Ureter (tissue), 1 donor: ENCODE results near the gene PLXNA4. TPM values are rescaled to one million over a fixed set of nuclear protein-coding genes. Genes with fewer than 3 reads are reported as not detected.

Experiments used
- DNase-seq: peaks from one replicate; pipeline ENCODE4 v3.0.0-alpha.2; 2020; ENCODE audit warnings: low spot score
- total RNA-seq: library from RNA; stranded (reverse); gene quantifications from one replicate; pipeline ENCODE4 v1.2.4, GENCODE V29; 2023
- donor health status: DM: yes; HTN: yes; CAD: no.

Gene PLXNA4
- total RNA-seq, 1 donor from 2014 or later, result 7.6 TPM

- no peak for DNase-seq
Measured at GRCh38 chr7:132091706-132092105, 484.6 kb downstream of the PLXNA4 start.

GRCh38 chr7:132090444-132090843, 485.8 kb downstream of the PLXNA4 start:
- DNase-seq, result no peak

GRCh38 chr7:132089356-132089755, 486.9 kb downstream of the PLXNA4 start:
- DNase-seq, result no peak

GRCh38 chr7:132087421-132087820, 488.8 kb downstream of the PLXNA4 start:
- no peak for DNase-seq

- DNase-seq, result no peak
Measured at GRCh38 chr7:132084776-132085388, 491.4 kb downstream of the PLXNA4 start.

GRCh38 chr7:132083537-132084123, 492.6 kb downstream of the PLXNA4 start:
- no peak for DNase-seq

GRCh38 chr7:132083126-132083525, 493.1 kb downstream of the PLXNA4 start:
- no peak for DNase-seq

- DNase-seq, result no peak
Measured at GRCh38 chr7:132082394-132082793, 493.9 kb downstream of the PLXNA4 start.

GRCh38 chr7:132081686-132082085, 494.6 kb downstream of the PLXNA4 start:
- no peak for DNase-seq

- no peak for DNase-seq
Measured at GRCh38 chr7:132080967-132081668, 495.2 kb downstream of the PLXNA4 start.

- DNase-seq, result no peak
Measured at GRCh38 chr7:132080467-132080866, 495.8 kb downstream of the PLXNA4 start.

- DNase-seq, result no peak
Measured at GRCh38 chr7:132078891-132079735, 497.2 kb downstream of the PLXNA4 start.

- DNase-seq, result no peak
Measured at GRCh38 chr7:132077971-132078685, 498.1 kb downstream of the PLXNA4 start.

GRCh38 chr7:132076301-132077035, 499.8 kb downstream of the PLXNA4 start:
- no peak for DNase-seq

GRCh38 chr7:132075515-132075914, 500.8 kb downstream of the PLXNA4 start:
- DNase-seq, result no peak

GRCh38 chr7:132073920-132074589, 502.2 kb downstream of the PLXNA4 start:
- no peak for DNase-seq
